Type B pancreatic cell (in vitro differentiated cells): ENCODE data around the gene IER5. TPM values are rescaled to one million over a fixed set of nuclear protein-coding genes. Genes with fewer than 3 reads are reported as not detected.

Experiments used
- DNase-seq: peaks from one replicate; pipeline ENCODE4 v3.0.0; 2021; ENCODE audit warnings: mixed read lengths; ENCODE audit not compliant: unreplicated experiment; ENCODE audit errors: extremely low spot score
- H3K27ac Mint-ChIP-seq: 2 replicates; pipeline ENCODE4 v1.8.0; 2021; ENCODE audit warnings: mild to moderate bottlenecking, mixed read lengths
- H3K27me3 Mint-ChIP-seq: 2 replicates; pipeline ENCODE4 v1.8.0; 2021; ENCODE audit warnings: mixed read lengths
- H3K36me3 Mint-ChIP-seq: 2 replicates; pipeline ENCODE4 v1.8.0; 2021; ENCODE audit warnings: mixed read lengths
- H3K4me1 Mint-ChIP-seq: one replicate; pipeline ENCODE4 v1.8.0; 2021; ENCODE audit warnings: mixed read lengths; ENCODE audit not compliant: unreplicated experiment
- H3K4me3 Mint-ChIP-seq: 2 replicates; pipeline ENCODE4 v1.8.0; 2021; ENCODE audit warnings: mild to moderate bottlenecking, mixed read lengths
- H3K9me3 Mint-ChIP-seq: 2 replicates; pipeline ENCODE4 v1.8.0; 2021; ENCODE audit warnings: mixed read lengths
- CTCF ChIP-seq: fragments of 200-600 bp; sonication (generic); conservative IDR thresholded peaks from 2 replicates; pipeline ENCODE4 v1.5.0; 2021; ENCODE audit warnings: antibody characterized with exemption, mild to moderate bottlenecking
- total RNA-seq: library from RNA; stranded (reverse); gene quantifications from 2 replicates; pipeline ENCODE4 v1.2.1, GENCODE V29; 2021; ENCODE audit warnings: low replicate concordance

The IER5 gene
- total RNA-seq, 1 donor from 2014 or later, result 16.6 TPM

- peak; percentile 56 for TF ChIP-seq CTCF
- no peaks in the 10 kb centered on the region for H3K36me3 Mint-ChIP-seq
- H3K27ac Mint-ChIP-seq, result peak overlapping the region; percentile 97
- peaks cover 33% of the 10 kb centered on the region for H3K4me1 Mint-ChIP-seq
- H3K27me3 Mint-ChIP-seq, result peaks cover 2% of the 10 kb centered on the region
- no peaks in the 10 kb centered on the region for H3K9me3 Mint-ChIP-seq
- H3K4me3 Mint-ChIP-seq, result peak overlapping the region; percentile 58
- DNase-seq, result no peak
These were observed 46.9 kb downstream of the IER5 start for GRCh38 chr1:181135437-181135731.

DNA sequence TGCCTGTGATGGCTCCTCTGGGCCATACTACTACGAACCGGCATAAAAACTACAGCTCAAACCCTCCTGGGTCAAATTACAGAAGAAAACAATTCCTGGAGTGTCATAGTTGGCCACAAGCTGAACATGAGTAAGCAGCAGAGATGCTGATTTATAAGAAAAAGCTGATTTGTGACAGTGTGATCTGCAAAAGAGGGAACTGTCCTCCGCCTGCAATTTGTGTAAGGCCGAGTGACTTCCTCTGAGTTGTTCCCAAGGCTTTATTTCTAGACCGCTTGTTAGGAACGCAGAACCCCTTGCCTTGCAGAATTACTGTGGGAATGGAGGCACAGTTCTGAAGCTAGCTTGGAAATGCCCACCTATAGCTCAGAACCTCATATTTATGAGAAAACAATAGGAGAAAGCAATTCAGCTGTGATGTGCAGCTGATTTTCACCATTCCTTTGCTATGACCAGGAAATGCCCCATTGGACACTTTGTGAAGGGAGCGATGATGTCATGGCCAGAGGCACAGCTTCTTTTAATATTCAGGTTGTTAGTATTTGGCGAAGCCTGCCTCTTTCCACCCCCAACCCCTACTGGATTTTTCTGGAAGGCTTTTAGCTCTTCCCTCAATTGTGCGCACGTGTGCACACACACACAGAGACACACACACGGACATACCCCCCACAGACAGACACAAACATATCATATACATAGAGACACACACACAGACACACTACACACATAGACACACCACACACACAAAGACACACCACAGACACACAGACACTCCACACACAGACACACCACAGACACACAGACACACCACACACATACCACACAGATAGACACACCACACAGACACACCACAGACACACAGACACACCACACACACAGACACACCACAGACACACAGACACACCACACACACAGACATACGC is 47.6 kb downstream of the IER5 start:
- H3K36me3 Mint-ChIP-seq, result no peaks in the 10 kb centered on the region
- no peak for DNase-seq
- no peak overlapping the region for H3K4me3 Mint-ChIP-seq
- no peak for TF ChIP-seq CTCF
- H3K4me1 Mint-ChIP-seq, result peaks cover 33% of the 10 kb centered on the region
- H3K9me3 Mint-ChIP-seq, result no peaks in the 10 kb centered on the region
- H3K27me3 Mint-ChIP-seq, result peaks cover 2% of the 10 kb centered on the region
- peak overlapping the region; percentile 97 for H3K27ac Mint-ChIP-seq

- H3K4me1 Mint-ChIP-seq, result peaks cover 33% of the 10 kb centered on the region
- peaks cover 2% of the 10 kb centered on the region for H3K27me3 Mint-ChIP-seq
- no peaks in the 10 kb centered on the region for H3K9me3 Mint-ChIP-seq
- TF ChIP-seq CTCF, result no peak
- peak overlapping the region; percentile 97 for H3K27ac Mint-ChIP-seq
- no peaks in the 10 kb centered on the region for H3K36me3 Mint-ChIP-seq
- H3K4me3 Mint-ChIP-seq, result no peak overlapping the region
- no peak for DNase-seq
These were observed 48.2 kb downstream of the IER5 start for GRCh38 chr1:181136738-181137122.

DNA sequence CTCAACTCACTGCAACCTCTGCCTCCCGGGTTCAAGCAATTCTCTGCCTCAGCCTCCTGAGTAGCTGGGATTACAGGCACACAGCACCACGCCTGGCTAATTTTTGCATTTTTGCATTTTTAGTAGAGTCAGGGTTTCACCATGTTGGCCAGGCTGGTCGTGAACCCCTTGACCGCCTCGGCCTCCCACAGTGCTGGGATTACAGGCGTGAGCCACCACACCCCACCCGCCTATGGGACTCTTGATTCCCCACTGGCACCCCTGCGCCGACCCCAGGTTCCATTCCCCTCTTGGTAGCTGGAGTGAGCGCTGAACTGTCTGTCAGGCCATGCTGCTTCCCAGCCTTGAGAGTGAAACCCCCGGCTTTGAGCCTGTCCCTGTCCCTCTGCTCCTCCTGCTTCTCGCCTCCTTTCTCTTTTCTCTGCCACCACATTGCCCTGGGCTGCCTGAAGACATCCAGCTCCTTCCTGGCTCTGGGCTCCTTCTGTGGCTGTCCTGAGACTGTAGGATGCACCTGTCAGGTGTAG is 48.8 kb downstream of the IER5 start:
- peaks cover 39% of the 10 kb centered on the region for H3K4me1 Mint-ChIP-seq
- no peak for DNase-seq

GRCh38 chr1:181139631-181140061 is 51.1 kb downstream of the IER5 start:
- Mint-ChIP-seq H3K27me3 (peaks cover 20% of the 10 kb centered on the region), H3K36me3 (no peaks in the 10 kb centered on the region), H3K4me3 (no peak overlapping the region), H3K27ac (no peak overlapping the region), H3K4me1 (peaks cover 36% of the 10 kb centered on the region), H3K9me3 (no peaks in the 10 kb centered on the region)
- no peak for TF ChIP-seq CTCF
- DNase-seq, result no peak

More for the DNA sequence above, 48.8 kb downstream of the IER5 start:
- TF ChIP-seq CTCF, result no peak
- no peaks in the 10 kb centered on the region for H3K36me3 Mint-ChIP-seq
- H3K27me3 Mint-ChIP-seq, result peaks cover 4% of the 10 kb centered on the region
- H3K4me3 Mint-ChIP-seq, result no peak overlapping the region
- peak overlapping the region; percentile 97 for H3K27ac Mint-ChIP-seq
- H3K9me3 Mint-ChIP-seq, result no peaks in the 10 kb centered on the region
